ENCODE measurements around the gene HMCES.

Gene HMCES, protein sequence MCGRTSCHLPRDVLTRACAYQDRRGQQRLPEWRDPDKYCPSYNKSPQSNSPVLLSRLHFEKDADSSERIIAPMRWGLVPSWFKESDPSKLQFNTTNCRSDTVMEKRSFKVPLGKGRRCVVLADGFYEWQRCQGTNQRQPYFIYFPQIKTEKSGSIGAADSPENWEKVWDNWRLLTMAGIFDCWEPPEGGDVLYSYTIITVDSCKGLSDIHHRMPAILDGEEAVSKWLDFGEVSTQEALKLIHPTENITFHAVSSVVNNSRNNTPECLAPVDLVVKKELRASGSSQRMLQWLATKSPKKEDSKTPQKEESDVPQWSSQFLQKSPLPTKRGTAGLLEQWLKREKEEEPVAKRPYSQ

DNA sequence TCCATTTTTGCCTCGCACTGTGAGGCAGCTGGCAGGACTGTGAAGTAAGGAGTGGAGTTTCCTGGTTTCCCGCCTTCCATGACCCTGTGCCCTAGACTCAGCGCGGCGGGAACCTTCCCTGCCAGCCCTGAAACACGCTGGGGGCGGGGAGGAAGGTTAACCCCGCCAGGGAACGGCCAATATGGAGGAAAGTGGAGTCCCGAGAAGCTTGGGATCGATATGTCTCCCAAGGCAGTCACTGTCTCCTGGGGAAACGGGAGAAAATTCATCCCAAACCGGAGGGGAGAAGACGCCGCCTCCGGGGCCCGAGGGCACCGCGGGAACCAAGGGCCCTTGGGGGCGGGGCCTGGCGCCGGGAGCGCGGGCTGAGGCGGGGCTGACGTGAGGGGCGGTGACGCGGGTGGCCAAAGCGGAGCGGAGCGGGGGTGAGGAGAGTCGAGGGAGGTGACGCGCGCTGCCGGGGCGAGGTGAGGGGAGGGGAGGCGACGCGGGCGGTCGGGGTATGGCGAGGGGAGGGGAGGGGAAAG is at the start of gene HMCES:
Gene HMCES, plus strand, starts transcription at position 432 of the 527 bp plus-strand sequence. CDS start 863 bp downstream, outside the sequence.
- peak; percentile 91 to 95 (median 94) for DNase-seq

DNA sequence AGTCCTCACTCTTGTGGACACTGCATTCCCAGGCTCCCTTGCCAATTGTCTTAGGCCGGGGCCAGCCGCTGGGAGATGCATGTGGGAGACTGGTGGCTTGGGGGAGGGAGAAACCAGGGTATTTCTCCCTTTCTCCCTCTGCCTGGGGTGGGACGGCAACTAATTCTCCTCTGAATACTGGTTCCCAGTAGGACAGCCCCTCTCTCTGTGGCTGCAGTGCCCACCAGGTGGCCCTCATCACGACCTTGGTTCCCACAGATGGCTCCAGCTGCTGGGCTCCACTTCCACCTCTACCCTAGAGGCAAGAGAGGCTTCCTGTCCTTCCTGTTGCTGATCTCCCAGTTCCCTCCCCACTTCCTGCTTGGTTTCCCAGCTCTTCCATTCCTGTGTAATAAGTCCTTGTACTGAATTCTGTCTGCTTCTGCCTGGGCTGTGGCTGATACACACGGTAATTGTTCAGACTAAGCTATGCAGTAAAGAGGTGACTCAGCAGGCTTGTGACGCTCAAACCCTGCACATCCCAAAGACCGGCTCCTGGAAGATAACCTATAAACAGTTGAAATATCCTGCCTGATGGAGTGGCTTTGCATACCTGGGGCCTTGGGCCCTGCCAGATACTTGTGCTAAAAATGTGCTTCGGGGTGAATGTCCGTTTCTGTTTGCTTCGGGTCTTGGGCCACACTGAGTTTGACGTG is 49.6 kb upstream of the HMCES start:
- DNase-seq = no peak

DNA sequence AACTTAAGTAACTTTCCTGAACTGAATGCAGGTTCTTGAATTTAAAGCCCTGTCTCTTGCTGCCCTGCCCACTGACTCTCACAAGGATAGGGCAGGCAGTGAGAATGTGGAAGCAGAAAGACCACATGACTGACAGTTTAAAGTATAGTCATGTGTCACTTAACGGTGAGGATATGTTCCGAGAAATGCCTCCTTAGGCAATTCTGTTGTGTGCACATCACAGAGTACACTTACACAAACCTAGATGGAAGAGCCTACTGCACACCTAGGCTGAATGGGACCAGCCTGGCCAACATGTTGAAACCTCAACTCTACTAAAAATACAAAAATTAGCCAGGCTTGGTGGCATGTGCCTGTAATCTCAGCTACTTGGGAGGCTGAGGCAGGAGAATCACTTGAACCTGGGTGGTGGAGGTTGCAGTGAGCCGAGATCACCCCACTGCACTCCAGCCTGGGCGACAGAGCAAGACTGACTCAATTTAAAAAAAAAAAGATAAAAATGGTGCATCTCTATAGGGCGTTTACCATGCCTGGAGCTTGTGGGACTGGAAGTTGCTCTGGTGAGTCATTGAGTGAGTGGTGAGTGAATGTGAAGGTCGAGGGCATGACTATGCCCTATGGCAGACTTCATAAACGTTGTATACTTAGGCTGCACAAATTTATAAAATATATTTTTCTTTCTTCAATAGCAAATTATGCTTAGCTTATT is 48.2 kb upstream of the HMCES start:
- no peak for DNase-seq

DNA sequence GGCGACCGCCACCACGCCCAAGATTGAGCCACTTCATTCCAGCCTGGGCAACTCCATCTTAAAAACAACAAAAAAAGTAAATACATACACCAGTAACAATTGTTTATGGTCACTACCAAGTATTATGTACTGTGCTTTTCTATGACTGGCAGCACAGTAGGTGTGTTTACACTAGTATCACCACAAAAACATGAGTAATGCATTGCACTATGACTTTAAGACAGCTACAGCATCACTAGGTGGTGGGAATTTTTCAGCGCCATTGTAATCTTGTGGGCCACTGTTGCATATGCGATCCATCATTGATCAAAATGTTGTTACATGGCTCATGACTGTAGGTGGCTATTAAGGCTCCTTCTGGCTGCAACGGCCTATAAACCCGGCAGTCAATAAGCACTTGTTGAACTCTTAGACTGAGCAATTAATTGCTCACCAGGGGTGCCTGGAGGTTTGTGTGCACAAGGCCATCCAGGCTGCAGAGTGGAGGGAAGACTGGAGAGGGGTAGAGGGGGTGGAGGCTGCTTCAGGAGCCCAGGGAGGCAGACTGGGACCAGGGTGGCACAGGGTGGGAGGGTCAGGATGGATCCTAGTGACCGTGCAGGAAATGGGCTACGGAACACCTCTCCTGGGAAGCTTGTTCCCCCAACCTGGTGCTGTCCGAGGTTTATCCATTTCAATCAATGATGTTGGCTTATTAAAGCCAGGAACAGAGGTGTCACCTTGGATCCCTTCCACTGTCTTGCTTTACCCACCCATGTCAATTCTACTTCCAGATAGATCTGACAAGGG is 47.1 kb upstream of the HMCES start:
- DNase-seq = no peak

DNA sequence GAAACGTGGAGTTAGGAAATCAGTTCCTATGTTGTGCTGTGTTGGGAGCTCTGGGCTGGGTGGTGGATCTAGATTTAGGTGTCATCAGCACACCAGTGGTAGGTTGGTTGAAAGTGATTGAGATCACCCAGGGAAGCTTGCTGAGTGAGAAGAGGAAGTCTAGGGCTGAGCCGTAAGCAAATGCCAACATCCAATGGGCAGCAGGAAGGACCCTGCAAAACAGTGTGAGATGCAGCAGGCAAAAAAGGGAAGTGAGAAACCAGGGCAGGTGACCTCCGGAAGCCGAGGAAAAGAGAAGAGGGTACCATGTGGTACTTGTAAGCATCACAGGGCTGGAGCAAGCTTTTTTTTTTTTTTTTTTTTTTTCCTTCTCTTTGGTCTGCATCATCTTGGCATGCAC is 45.1 kb upstream of the HMCES start:
- no peak for DNase-seq

DNA sequence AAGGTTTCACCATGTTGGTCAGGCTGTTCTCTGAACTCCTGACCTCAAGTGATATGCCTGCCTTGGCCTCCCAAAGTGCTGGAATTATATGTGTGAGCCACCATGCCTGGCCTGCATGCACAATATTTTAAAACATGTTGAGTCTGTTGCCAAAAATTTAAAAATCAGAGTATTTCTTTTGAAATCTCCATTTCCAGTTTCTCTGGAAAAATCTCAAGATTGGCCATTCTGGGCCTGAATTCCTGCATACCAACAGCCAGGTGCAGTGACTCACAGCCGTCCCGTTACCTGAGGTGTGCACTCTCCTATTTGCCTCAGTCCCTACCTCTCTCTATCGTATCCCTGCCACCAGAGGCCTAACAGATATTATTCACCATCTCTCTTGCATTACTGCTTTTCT is 44.2 kb upstream of the HMCES start:
- DNase-seq = no peak

DNA sequence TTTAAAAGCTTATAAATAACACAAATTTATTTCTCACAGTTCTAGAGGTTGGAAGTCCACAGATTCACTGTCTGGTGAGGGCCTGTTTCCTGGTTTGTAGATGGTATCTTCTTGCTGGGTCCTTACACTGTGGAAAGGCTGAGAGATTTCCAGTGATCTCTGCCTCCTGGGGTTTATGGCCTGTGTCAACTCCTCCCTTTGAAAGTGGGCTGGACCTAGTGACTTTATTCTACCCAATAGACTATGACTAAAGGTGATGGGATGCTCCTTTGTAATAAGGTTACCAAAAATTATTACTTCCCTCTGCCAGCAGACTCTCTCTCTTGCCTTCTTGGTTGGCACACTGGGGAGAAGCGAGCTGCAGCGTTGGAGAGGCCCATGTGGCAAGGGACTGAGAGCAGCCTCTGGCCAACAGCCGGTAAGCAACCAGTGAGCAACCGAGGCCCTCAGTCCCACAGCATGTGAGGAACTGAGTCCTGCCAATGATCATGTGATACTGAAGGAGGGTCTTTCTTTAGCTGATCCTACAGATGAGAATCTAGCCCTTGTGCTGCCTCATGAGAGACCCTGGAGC is 43.2 kb upstream of the HMCES start:
- no peak for DNase-seq

DNA sequence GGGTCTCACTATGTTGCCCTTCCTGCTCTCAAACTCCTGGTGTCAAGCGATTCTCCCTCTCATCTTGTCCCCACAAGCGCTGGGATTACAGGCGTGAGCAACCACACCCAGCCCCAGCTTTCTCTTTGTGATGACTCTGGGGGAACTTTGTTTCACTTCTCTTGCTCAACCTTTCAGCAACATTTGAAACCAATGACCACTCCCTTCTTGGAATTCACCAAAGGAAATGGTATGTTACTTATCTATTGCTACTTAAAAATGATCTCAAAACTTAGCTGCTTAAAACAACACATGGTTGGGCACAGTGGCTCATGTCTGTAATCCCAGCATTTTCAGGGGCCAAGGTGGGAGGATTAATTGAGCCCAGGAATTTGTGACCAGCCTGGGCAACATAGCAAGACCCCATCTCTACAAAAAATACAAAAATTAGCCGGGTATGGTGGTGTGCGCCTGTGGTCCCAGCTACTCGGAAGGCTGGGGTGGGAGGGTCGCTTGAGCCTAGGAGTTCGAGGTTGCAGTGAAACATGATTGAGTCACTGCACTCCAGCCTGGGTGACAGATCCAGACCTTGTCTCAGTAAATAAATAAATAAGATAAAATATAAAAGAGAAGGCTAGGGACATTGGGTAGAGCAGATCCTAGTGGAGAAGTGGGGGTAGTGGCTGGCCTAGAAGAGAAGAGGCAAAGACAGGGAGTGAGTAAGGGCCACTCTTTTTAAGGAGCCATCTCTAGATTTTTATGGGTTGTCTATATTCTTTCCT is 39.5 kb upstream of the HMCES start:
- DNase-seq = no peak

DNA sequence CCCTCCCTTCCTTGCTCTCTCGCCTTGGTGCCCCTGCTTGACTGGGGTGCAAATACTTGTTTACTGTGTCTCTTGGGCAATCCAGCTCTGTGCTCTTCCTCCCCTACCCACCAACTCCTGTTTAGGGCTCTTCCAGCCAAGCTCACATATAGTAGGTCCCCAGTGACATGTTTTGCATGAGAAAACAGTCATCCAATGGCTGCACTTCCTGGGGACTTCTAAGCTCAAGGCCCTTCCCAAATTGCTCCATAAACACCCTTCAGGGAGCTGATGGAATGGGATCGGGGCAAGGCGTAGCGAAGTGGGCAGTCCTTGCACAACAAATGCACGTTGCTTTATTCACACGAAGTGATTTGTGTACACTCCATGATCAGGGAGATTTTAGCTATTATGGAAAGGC is 38.7 kb upstream of the HMCES start:
- DNase-seq = no peak

DNA sequence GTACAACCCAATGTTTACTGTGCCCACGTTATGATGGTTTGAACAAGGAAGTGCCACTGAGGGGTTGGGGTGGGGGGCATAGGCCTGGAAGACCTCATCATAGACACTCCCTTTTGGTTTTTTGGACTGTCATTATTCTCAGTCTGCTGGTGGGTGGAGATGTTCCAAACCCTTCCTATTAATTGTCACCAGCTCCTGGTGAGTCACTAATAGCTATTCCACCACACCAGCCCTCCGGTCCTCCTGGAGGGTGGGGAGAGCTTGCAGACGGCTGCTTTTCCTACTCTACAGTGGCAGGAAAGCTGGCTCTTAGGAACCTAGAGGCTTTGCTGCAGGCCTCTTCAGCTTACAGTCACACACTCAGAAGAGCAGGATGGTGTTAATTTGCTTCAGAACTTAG is 38.2 kb upstream of the HMCES start:
- no peak for DNase-seq

DNA sequence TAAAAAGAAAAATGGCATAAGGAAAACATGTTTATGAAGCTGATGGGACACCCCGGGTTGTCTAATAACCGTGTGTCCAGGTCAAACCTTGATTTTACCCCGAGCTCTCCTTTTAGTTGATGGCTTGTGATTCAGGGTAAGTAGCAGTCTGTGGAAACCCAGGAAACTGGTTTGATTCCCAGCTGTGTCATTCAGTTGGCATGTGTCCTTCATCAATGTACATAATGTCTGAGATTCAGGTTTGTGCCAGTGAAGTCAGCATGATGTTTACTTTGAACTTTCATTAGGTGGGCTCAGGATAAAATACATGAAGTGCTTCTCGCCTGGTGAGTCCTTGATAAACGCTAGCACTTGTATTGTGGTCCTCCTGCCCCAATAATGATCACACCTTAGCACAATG is 33.5 kb upstream of the HMCES start:
- no peak for DNase-seq

DNA sequence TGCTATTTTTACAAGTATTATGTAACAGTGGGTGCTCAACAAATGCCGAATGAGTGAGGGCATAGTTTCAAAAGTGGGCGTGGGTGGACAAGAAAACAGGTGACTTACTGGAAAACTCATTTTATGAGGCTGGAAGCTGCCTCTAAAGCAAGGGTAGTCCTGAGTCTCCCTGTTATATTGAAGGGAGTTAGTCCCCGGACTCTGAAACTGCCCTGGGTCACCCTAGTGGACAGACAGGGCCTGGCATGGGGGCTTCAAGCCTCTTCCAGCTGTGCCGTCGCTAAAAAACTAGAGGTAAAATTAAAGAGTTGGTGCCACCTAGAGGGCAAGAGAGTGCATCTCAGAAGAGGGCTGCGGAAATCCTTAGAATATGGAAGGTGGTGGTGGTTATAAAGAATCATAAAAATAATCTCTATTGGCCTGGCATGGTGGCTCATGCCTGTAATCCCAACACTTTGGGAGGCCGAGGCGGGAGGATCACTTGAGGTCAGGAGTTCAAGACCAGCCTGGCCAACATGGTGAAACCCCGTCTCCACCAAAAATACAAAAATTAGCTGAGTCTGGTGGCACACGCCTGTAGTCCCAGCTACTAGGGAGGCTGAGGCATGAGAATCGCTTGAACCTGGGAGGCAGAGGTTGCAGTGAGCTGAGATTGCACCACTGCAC is 32.9 kb upstream of the HMCES start:
- DNase-seq = peak; percentile 45 to 76 (median 62)

DNA sequence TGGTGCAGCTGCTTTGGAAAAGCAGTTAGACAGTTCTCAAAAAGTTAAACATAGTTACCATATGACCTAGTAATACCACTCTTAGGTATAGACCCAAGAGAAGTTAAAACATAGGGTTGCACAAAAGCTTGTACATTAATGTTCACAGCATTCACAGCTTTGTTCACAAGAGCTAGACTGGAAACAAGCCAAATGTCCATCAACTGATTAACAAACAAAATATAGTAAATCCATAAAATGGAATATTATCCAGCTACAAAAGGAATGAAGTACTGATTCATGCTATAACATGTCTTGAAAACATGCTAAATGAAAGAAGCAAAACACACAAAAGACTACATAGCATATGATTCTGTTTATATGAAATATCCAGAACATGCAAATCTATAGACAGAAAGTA is 32.0 kb upstream of the HMCES start:
- no peak for DNase-seq

DNA sequence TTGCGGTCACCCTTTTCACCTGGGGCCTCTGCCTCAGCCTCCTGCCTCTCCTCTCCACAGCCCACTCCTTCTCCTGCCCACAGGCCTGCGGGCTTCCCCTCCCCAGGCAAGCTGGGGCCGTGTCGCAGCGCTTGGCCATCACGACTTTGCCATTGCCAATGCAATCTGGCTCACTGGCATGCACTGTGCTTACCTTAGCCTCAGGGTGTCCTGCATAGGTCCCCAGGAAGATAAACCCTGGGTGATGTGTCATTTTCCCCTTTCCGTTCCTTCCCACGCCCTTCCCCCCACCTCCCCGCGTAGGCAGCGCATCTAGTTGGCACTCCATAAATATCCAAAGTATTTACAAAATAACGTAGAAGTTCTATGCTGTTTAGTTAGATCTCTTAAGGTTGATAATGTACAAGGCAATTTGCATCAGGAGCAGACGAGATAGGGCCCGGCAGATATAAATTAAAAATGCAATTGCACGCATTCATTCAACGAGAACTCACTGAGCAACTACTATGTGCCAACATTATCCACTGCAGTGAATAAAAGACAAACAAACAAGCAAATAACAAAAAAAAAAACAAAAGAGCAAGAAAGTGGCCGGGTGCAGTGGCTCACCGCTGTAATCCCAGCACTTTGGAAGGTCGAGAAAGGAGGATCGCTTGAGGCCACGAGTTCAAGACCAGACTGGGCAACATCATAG is 30.2 kb upstream of the HMCES start:
- no peak for DNase-seq

DNA sequence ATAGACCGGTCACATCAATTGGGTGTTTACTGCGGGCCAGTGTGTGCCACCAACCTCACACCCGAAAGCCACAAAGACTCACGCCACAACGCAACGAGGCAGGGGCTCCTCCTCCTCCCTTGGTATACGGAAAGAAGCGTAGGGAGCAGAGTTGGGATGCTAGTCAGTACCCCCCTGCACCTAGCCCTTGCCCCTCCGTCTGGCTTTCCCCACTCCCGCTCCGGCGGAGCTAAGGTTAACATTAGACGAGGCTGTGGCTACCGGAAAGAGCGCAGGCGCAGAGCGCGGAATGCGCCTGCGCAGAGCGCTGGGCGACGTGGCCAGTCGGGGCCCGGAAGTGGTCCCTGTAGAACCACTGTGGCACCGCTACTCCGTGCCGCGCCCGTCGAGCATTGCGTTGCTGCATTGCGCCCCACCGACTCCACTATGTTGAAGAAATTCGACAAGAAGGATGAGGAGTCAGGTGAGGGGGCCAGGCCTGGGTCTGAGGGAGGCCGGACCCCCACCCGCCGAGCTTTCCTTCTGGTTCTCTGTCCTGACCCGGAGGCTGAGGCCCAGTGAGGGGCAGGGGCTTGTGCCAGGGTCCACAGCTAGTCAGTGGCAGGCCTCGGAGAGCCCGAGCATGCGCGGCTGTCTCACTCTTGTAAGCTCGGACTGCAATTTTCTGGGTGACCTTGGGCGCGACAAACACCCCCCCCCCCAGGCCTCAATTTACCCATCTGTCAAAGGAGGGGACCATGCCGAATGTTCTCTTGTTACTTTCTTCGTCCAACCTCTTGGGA is 29.2 kb upstream of the HMCES start, which contains the start of gene COPG1:
Gene COPG1, plus strand, starts transcription at position 323 of the 782 bp plus-strand sequence. Its CDS starts 104 bp downstream, at position 427.
- peak; percentile 72 to 89 (median 80) for DNase-seq

DNA sequence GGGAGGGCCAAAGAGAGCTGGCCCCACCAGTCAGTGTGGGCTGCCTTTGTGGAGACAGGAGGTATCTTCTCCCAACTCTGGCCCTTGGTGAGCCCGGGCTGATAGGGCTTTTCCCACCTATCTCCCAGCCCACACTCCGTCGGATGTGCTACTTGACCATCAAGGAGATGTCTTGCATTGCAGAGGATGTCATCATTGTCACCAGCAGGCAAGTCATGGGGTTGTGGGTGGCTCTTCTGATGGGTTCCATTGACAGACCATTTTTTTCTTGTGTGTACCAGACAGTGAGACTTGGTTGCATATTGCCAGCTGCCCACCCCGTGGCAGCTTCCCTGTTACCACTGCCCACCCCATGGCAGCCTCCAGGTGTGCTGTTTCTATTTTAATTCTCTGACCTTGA is 25.9 kb upstream of the HMCES start:
- DNase-seq = no peak

DNA sequence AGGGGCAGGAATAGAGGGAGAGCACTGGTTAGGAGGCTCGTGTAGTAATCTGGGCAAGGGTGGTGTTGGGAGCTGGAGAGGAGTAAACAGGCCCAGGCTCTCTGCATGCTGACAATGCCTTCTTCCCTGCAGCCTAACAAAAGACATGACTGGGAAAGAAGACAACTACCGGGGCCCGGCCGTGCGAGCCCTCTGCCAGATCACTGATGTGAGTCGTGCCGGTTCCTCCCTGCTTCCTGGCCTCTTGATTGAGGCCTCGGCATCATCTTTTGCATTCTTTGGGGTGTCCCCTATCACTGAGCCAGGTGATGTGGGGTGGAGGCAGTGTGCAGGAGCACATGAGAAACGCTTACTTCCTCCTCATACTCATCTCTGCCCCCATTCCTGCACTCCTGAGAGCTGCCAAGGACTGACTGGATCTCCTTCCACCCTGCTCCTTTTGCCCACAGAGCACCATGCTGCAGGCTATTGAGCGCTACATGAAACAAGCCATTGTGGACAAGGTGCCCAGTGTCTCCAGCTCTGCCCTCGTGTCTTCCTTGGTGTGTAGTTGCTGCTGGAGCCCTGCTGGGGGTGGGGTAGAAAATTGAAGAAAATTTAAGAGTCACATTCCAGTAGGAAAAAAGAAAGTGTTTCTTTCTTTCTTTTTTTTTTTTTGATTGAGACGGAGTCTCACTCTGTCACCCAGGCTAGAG is 24.0 kb upstream of the HMCES start:
- DNase-seq = no peak

DNA sequence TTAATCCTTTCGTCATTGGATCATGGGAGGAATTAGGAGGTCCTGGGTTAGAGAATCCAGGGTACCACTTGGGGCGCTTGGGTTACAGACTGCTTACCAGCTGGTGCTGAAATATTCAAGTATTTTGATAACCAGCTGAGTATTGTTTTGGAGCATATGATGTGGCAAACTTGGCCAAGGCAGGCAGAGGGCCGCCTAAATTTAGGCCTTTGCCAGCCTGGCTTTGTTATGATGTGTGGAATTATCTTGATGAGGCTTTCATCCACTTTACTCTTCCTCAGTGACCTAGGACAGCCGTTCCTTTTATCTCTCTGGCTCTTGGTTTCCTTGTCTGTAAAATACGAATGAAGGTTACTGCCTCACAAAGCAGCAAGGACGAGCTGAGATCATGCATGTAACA is 22.4 kb upstream of the HMCES start:
- no peak for DNase-seq

DNA sequence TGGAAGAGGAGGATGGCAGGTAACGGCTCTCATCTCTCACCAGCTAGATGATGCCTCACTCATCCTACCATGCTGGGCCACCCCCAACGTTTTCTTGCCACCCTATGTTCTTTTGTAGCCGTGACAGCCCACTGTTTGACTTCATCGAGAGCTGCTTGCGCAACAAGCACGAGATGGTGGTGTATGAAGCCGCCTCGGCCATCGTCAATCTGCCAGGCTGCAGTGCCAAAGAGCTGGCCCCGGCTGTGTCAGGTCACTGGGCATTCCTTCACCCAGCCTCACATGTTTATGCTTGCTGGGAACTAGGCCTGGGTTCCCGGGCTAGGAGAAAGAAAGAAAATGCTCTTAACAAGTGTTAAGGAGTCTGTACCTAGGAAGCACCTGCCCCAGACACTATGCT is 21.1 kb upstream of the HMCES start:
- DNase-seq = no peak
